ENCODE results near the gene AGBL4.

DNA sequence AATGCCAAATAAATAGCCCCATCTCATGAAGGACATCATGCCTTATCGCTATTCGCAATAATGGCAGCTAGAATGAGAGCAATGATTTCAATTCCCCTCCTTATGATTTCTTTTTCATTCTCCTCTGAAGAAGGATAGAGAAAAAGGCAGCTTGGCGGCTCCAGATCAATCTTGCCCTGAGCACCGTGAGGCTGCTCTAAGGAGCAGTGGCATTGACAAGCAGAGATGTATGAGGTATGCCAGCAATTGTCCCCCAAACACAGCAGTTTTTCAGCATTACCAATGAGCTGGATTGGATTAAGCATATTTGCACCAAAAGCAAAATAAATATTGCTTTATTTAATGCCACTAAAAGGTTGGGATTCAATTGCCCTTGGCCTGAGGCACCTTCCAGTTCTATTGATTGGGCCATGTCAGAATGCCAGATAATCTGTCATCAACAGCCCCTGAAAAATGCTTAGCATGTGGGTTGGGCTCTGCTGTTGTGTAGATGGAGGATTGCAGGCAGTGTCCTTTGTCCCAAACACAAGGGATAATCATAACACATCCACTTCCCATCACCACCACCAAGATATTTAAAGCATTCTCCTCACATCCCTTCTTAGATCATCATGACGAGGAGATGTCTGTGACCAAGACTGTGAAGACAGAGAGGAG is 1382.8 kb downstream of the AGBL4 start:
- TF ChIP-seq, protein P1, sequence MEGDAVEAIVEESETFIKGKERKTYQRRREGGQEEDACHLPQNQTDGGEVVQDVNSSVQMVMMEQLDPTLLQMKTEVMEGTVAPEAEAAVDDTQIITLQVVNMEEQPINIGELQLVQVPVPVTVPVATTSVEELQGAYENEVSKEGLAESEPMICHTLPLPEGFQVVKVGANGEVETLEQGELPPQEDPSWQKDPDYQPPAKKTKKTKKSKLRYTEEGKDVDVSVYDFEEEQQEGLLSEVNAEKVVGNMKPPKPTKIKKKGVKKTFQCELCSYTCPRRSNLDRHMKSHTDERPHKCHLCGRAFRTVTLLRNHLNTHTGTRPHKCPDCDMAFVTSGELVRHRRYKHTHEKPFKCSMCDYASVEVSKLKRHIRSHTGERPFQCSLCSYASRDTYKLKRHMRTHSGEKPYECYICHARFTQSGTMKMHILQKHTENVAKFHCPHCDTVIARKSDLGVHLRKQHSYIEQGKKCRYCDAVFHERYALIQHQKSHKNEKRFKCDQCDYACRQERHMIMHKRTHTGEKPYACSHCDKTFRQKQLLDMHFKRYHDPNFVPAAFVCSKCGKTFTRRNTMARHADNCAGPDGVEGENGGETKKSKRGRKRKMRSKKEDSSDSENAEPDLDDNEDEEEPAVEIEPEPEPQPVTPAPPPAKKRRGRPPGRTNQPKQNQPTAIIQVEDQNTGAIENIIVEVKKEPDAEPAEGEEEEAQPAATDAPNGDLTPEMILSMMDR (IDR thresholded peaks at IDR 0.05) = no peak
- TF ChIP-seq POLR2A (IDR thresholded peaks at IDR 0.05) (no peak), EP300 (IDR thresholded peaks at IDR 0.05) (no peak)
